ENCODE data around the gene RBMS1.

DNA sequence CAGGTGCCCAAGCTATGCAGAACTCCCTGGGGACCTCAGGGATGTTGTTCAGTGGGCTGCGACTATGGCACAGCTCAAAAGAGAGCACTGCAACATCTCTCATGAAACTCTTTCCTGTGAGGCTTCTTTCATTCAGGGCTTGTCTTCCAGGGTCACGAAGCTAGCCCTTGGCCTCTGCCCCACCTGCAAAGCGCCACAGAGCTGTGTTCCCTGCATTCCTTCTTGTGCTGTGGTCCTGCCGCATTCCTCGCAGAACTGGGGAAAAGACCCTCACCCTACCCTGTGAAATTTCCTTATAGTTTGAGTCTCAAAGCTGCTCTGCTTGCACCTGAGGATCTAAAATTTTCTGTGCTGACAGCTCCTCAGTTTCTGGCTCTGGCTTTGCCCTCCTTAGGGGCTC, 267.2 kb downstream of the RBMS1 start:
- TF ChIP-seq POLR2A (IDR thresholded peaks at IDR 0.05): no peak
- TF ChIP-seq, protein P1, sequence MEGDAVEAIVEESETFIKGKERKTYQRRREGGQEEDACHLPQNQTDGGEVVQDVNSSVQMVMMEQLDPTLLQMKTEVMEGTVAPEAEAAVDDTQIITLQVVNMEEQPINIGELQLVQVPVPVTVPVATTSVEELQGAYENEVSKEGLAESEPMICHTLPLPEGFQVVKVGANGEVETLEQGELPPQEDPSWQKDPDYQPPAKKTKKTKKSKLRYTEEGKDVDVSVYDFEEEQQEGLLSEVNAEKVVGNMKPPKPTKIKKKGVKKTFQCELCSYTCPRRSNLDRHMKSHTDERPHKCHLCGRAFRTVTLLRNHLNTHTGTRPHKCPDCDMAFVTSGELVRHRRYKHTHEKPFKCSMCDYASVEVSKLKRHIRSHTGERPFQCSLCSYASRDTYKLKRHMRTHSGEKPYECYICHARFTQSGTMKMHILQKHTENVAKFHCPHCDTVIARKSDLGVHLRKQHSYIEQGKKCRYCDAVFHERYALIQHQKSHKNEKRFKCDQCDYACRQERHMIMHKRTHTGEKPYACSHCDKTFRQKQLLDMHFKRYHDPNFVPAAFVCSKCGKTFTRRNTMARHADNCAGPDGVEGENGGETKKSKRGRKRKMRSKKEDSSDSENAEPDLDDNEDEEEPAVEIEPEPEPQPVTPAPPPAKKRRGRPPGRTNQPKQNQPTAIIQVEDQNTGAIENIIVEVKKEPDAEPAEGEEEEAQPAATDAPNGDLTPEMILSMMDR (IDR thresholded peaks at IDR 0.05): no peak
